NCI-H2107 treated with DMSO at 0.1 percent for 48 hours (cell line): ENCODE data around the gene CAMK1D.
"Not testable (repeated sequence)": the region's sequence is repeated elsewhere in the genome, so short reads cannot be mapped to it uniquely, and the experiment has no call there.

Source experiments
- DNase-seq: peaks from one replicate; lab custom pipeline; 2025; ENCODE audit not compliant: unreplicated experiment; lab: John Stamatoyannopoulos, UW

The CAMK1D gene

DNA sequence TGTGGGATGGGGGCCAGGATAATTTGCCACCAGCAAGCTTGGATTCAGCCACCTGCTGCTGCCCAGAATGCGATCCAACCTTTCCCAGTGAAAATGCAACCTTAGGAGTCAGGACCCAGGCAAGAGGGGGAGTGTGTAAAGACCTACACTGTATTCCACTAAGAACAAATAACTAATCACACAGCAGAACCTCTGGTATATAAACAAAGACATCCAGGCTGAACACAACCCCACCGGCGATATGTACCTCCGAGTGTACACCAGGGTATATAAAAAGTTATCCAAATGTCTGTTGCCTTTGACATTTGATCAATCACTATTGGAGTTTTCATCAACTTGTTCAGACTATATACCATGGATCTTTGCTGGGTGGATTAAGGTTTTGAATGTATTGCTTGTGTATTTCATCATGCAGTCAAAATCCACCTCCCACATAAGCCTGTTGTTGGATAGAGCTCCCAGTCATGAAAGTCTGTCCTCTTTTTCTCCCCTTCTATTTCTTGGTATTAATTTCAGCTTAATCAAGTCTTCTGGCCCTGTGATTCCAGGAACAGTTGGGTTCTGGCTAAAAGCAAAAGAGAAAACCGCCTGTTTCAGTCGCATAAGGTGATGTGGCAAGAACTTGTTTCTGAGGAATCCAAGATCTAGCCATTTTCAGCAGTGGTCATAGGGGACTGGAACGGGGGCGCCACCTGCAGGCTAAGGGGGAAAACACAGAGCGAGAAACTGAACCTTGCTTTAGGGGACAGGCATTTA lies 361.4 kb downstream of the CAMK1D start:
- peak; percentile 81 for DNase-seq

- no peak for DNase-seq
These were observed 362.0 kb downstream of the CAMK1D start for GRCh38 chr10:12711350-12711708.

DNA sequence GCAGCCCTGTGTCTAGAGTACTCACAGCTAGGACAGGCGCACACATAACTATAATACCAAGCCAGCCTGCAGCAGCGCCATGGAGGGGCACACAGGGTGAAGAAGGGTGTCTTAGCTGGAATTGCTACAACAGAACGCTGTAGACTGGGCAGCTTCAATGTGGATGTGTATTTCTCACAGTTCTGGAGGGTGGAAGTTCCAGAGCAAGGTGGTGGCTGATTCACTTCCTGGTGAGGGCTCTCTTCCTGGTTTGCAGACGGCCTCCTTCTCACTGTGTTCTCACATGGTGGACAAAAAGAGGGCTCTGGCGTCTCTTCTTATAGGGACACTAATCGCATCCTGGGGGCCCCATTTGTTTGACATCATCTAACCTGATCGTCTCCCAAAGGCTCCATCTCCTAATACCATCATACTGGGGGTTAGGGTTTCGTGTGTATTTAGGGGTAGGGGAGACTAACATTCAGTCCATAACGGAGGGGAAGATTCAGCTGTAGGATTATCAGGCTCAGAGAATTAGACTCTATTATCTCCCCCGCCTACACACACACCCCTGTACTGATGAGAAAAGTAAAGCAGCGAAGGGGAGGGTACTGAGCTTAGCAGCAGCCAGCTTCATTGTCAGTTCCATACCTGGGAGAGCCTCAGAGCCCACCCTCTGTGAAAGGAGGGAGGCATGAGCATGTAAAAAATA lies 363.1 kb downstream of the CAMK1D start:
- DNase-seq: no peak

GRCh38 chr10:12712984-12713316 lies 363.6 kb downstream of the CAMK1D start:
- not testable (repeated sequence) for DNase-seq

DNA sequence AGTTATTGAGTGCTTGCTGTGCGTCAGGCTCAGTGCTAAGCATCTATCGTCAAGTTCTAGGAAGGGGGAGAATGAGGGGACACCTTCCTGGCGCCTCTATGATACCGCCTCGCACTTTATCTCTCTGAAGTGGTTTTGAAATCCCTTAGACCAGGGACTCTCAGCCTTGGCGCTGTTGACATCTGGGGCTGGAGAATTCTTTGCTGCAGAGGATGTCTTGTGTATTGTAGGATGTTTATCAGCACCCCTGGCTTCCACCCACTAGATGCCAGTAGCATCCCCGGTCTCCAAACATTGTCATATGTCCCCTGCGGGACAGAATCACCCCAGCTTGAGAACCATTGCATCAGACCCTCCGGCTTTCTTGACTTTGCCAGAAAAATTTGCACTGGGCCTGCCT lies 366.7 kb downstream of the CAMK1D start:
- no peak for DNase-seq

DNA sequence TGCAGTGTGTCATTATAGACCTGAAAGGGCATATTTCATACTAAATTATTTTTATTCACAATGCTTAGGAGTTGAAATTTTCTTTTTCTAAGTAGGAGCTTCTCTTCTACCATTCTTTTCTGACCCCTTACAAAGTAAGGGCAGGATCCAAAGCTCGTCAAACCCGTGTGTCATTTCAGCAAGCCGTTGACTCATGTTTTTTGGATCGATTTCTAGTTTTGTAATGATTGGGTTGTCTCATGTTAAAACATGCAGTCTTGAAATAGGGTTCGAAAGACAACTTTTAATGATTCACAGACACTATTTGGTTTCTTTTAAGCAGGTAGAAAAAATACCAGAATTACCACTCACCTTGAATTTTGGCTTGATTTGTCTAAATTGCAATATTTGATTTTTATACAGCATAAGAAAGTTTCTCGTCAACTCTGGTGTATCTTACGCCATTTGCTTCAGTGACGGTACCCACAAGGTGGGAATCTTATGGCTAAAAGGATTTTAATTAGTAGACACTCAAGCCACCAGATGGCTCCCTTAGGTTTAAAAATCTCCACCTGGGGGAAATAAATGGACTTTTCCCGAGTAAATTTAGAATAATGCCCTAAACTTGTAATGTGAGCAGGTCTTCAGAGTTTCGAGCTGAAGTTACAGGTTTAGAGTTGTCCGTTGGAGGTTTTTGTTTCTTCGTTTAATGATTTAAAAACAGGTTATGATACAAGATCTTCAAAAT lies 368.8 kb downstream of the CAMK1D start:
- DNase-seq: no peak

- no peak for DNase-seq
These were observed 370.0 kb downstream of the CAMK1D start for GRCh38 chr10:12719365-12719764.

GRCh38 chr10:12720217-12720981 lies 371.1 kb downstream of the CAMK1D start:
- DNase-seq: peak; percentile 54

DNA sequence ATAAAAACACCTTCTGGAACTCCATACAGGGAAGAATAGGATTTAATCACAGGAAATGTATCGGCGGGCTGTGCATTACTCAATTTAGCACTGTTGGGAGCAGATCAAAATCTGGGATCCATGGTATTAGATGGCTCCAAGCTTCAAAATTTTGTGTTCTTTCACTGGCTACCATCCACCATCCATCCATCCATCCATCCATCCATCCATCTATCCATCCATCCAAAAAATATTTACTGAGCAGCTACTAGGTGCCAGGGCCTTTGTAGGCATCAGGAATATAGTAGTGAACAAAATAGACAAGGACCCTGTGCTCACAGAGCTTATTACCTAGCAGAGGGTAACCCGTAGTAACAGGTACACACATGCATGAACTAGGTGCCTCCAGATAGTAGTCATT lies 372.0 kb downstream of the CAMK1D start:
- no peak for DNase-seq

DNA sequence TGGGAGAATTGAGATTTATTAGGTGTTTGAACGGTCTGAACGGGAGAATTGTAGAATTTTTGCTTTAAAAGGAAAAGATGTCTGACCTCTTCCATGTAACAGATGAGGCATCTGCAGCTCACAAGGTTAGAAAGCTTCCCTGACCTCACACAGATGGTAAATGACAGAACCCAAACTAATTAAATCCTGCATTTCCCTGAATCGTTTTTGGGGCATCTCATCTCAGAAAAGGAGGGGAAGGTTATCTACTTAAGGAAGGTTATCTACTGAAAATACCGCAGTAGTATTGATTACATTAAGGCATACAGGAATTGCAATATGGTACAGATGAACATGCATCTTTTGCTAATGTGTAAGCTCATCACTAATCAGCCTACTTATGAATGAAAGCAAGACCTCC lies 373.9 kb downstream of the CAMK1D start:
- no peak for DNase-seq

DNA sequence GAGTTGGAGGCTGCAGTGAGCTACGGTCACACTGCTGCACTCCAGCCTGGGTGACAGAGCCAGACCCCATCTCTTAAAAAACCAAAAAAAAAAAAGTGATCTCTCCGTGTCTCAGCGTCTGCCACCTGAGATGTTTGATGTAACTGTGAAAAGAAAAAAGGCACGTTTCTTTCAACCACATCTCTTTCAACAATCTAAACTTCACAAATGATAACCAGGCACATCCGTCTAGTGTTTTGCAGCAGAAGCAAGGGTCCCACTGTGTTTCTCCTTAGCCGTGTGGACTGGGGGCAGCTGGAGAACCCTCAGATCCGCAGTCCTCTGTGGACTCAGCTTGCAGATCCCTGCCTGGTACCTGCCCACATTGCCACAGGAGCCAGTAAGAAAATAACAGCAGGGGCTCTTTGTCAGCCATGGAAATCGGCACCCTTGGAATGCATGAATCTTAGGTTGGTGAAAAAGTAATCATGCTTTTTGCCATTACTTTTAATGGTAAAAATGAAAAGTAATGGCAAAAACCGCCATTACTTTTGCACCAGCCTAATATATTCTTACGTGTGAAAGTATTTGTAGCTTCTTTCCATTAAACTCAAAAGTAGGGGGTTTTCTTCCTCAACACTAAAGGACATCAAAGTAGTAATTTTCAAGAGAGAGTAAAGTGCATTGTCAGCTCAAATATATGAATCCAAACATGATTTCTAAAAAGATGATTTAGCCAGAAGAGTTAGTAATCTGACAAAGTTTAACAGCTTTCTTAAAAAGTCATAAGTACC lies 375.6 kb downstream of the CAMK1D start:
- DNase-seq: no peak

GRCh38 chr10:12725580-12725888 lies 376.2 kb downstream of the CAMK1D start:
- not testable (repeated sequence) for DNase-seq

DNA sequence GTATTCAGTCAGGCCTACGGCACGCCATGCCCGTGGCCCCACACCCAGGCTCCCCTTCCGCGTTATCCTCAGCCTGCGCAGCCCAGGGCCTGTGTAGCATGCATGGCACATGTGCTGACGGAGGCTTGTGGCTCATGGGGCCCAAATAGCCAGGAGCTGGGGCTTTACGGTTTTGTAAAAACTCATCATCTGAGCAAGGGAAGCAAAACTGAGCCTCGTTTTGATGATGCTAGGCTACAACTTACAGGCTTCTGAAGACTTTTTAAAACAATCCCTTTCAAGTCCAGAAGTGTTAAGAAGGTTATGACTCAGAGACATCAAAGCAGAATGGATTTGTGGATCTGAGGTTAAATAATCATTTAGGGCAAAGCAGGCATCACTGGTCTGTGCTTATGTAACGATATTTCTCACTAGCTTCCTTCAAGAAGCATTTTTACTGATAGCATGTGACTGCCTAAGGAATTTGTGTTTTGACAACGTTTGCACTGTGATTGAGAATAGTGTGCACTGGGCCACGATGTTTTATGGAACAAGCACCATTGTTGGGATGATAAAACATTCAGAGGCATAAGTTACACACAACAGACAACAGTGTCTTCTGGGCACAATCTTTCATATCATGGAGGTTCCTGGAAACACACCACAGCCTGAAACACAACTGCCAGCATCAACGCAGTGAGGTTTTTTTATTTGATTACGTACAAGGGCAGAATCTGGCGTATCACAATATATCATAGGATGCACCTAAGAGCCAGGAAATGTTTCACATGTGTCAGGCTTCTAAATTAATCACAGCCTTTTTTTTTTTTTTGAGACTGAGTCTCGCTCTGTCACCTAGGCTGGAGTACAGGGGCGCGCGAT lies 377.9 kb downstream of the CAMK1D start:
- no peak for DNase-seq

GRCh38 chr10:12727832-12728215 lies 378.5 kb downstream of the CAMK1D start:
- no peak for DNase-seq

GRCh38 chr10:12728494-12728893 lies 379.1 kb downstream of the CAMK1D start:
- DNase-seq: no peak

GRCh38 chr10:12729885-12730284 lies 380.5 kb downstream of the CAMK1D start:
- no peak for DNase-seq

GRCh38 chr10:12730809-12731519 lies 381.6 kb downstream of the CAMK1D start:
- no peak for DNase-seq

DNA sequence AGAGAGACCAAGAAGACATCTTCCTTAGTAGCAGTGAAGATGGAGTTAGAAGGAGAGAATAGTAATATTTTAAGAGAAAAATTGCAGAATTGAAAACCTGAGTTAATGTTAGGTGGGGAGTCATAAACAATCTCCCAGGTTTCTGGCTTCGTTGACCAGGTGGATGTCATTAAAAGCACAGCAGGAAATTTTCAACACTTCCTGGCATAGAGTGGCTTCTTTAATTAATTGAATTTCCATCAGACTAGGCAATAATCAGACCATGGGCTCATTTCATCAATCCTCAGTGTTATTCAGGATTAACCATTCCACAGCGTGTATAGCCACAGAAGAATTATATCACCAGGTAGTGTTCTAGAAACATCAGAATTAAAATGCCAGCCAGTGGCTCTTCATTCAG lies 383.9 kb downstream of the CAMK1D start:
- DNase-seq: no peak

DNA sequence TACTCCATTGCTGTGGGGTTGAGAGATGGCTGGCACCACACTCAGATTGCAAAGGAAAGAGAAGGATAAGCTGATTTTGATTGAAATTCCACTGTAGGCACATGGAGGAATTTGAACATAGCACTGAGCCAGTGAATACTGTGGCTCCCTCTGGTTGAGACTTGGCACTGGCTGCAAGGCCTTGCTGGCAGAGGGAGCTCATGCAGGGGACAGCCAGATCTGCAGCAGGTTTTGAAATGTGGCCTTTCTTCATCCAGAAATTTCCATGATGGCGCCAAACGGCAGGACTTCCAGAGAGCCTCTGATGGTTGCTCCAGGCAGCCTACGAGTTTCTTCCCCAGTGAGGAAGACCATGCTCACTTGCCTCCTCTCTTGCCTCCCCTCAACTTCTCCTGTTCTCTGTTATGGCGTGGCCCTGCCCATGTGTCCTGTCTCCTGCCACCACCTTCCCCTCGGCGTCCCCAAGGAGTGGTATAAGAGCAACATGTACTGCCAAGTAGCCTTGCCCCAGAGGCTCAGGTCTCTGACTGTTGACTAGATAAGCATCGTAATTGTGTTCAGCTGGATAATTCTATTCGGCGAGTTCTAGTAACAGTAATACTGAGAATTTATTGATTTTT lies 386.6 kb downstream of the CAMK1D start:
- no peak for DNase-seq
